ENCODE measurements around the gene LGALS1.

DNA sequence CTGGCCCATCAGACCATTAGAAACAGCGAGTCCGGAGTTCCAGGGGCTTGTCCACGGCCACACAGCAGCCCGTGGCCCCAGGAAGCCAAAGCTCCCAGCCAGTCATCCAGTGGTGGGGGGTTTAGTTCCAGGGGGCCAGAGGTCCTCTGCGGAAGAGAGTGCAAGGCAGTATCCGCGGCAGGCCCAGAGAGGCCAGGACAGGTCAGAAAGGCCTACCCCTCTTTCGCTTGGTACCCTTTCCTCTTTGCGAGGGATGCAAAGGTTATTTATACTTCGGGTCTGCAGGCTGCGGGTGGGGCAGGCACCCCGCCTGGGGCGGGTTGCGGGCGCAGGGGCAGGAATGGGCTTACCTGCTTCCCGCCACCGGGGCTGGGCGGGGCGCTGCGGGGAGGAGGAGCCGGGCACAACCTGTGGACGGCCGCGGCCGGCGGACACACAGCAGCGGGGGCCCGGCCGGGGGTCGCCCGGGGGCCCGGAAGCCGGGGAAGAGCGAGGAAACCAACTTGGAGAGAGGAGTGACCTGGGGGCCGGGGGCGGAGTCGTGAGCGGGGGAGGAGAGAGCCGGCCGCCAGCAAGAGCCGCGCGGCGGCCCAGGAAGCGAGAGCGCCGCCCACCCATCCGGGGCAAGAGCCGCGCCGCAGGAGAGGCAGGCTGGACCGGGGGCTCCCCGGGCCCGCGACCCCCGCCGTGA lies 36.2 kb upstream of the LGALS1 start, which contains the start of gene SH3BP1:
- TF ChIP-seq, protein P1, sequence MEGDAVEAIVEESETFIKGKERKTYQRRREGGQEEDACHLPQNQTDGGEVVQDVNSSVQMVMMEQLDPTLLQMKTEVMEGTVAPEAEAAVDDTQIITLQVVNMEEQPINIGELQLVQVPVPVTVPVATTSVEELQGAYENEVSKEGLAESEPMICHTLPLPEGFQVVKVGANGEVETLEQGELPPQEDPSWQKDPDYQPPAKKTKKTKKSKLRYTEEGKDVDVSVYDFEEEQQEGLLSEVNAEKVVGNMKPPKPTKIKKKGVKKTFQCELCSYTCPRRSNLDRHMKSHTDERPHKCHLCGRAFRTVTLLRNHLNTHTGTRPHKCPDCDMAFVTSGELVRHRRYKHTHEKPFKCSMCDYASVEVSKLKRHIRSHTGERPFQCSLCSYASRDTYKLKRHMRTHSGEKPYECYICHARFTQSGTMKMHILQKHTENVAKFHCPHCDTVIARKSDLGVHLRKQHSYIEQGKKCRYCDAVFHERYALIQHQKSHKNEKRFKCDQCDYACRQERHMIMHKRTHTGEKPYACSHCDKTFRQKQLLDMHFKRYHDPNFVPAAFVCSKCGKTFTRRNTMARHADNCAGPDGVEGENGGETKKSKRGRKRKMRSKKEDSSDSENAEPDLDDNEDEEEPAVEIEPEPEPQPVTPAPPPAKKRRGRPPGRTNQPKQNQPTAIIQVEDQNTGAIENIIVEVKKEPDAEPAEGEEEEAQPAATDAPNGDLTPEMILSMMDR (IDR thresholded peaks at IDR 0.05; ENCODE audit: insufficient read depth, low read length): no peak
- no peak for TF ChIP-seq POLR2AphosphoS5 (IDR thresholded peaks at IDR 0.05; ENCODE audit: low read depth)
